Measurements from ENCODE around the gene GALNT16. TPM values are rescaled to one million over a fixed set of nuclear protein-coding genes. Genes with fewer than 3 reads are reported as not detected.

Gene GALNT16
- total RNA-seq, 4 donors from 2014 or later: 8.3 to 11.7 (median 10.7) TPM

GRCh38 chr14:69237142-69237541 is 22.8 kb upstream of the GALNT16 start:
- TF ChIP-seq CTCF (IDR thresholded peaks at IDR 0.05) (no peak), EP300 (IDR thresholded peaks at IDR 0.05) (no peak), POLR2A (IDR thresholded peaks at IDR 0.05) (no peak)
- 100% methylated on average over 1 of the region's 1 CpG for WGBS, 2 donors
- no peaks in the 10 kb centered on the region for H3K27me3 ChIP-seq
- H3K4me3 ChIP-seq: no peak overlapping the region
- peaks cover 0 to 10% (median 0%) of the 10 kb centered on the region in 4 donors for H3K4me1 ChIP-seq
- no peaks in the 10 kb centered on the region for H3K9me3 ChIP-seq
- no peak for DNase-seq (ENCODE audit: low spot score in 2 of 2)
- peaks cover 0 to 92% (median 6%) of the 10 kb centered on the region in 3 donors for H3K36me3 ChIP-seq
- H3K27ac ChIP-seq: no peak overlapping the region

- Histone ChIP-seq H3K27me3 (no peaks in the 10 kb centered on the region), H3K27ac (no peak overlapping the region), H3K9me3 (no peaks in the 10 kb centered on the region), H3K4me1 (peaks cover 0 to 15% (median 0%) of the 10 kb centered on the region in 4 donors), H3K4me3 (no peak overlapping the region), H3K36me3 (peaks cover 0 to 88% (median 6%) of the 10 kb centered on the region in 3 donors)
- 88 to 92% methylated on average over 11 to 12 of the region's 12 CpGs for WGBS, 2 donors
- TF ChIP-seq POLR2A (IDR thresholded peaks at IDR 0.05) (no peak), CTCF (IDR thresholded peaks at IDR 0.05) (no peak), EP300 (IDR thresholded peaks at IDR 0.05) (no peak)
- no peak for DNase-seq (ENCODE audit: low spot score in 2 of 2)
These were observed 22.4 kb upstream of the GALNT16 start for GRCh38 chr14:69237584-69237983.

GRCh38 chr14:69238883-69239282 is 21.1 kb upstream of the GALNT16 start:
- WGBS, 2 donors: 83 to 87% methylated on average over 4 of the region's 4 CpGs
- TF ChIP-seq CTCF (IDR thresholded peaks at IDR 0.05): no peak
- TF ChIP-seq EP300 (IDR thresholded peaks at IDR 0.05): no peak
- no peak for TF ChIP-seq POLR2A (IDR thresholded peaks at IDR 0.05)
- Histone ChIP-seq H3K4me3 (no peak overlapping the region), H3K36me3 (peaks cover 0 to 75% (median 6%) of the 10 kb centered on the region in 3 donors), H3K4me1 (peaks cover 0 to 26% (median 1%) of the 10 kb centered on the region in 4 donors), H3K27me3 (no peaks in the 10 kb centered on the region), H3K27ac (no peak overlapping the region), H3K9me3 (no peaks in the 10 kb centered on the region)
- DNase-seq (ENCODE audit: low spot score in 2 of 2): no peak

GRCh38 chr14:69240527-69241173 is 19.3 kb upstream of the GALNT16 start:
- DNase-seq (ENCODE audit: low spot score in 2 of 2): no peak
- H3K4me3 ChIP-seq: no peak overlapping the region
- 87% methylated on average over 13 of the region's 13 CpGs for WGBS, 2 donors
- H3K27me3 ChIP-seq: no peaks in the 10 kb centered on the region
- peaks cover 0 to 57% (median 6%) of the 10 kb centered on the region in 3 donors for H3K36me3 ChIP-seq
- peaks cover 0 to 26% (median 1%) of the 10 kb centered on the region in 4 donors for H3K4me1 ChIP-seq
- peak overlapping the region in 1 of 4 donors; percentile 68 for H3K27ac ChIP-seq
- TF ChIP-seq EP300 (IDR thresholded peaks at IDR 0.05) (no peak), CTCF (IDR thresholded peaks at IDR 0.05) (no peak), POLR2A (IDR thresholded peaks at IDR 0.05) (no peak)
- H3K9me3 ChIP-seq: no peaks in the 10 kb centered on the region

- WGBS, 2 donors: 48 to 74% methylated on average over 2 of the region's 2 CpGs
- H3K36me3 ChIP-seq: peaks cover 0 to 48% (median 0%) of the 10 kb centered on the region in 3 donors
- H3K27me3 ChIP-seq: no peaks in the 10 kb centered on the region
- H3K27ac ChIP-seq: peak overlapping the region in 2 of 4 donors; percentile 22 to 68
- no peaks in the 10 kb centered on the region for H3K9me3 ChIP-seq
- no peak for DNase-seq (ENCODE audit: low spot score in 2 of 2)
- TF ChIP-seq POLR2A (IDR thresholded peaks at IDR 0.05) (no peak), EP300 (IDR thresholded peaks at IDR 0.05) (no peak), CTCF (IDR thresholded peaks at IDR 0.05) (no peak)
- no peak overlapping the region for H3K4me3 ChIP-seq
- peaks cover 0 to 26% (median 1%) of the 10 kb centered on the region in 4 donors for H3K4me1 ChIP-seq
These were observed 18.4 kb upstream of the GALNT16 start for GRCh38 chr14:69241577-69241976.

Measured in tibial nerve (tissue), 4 donors.